ENCODE measurements around the gene GLIS1. TPM values are rescaled to one million over a fixed set of nuclear protein-coding genes. Genes with fewer than 3 reads are reported as not detected.
A peak's percentile ranks its signal among the peaks of the same experiment; 100 is the strongest.
"Not testable (repeated sequence)": the region's sequence is repeated elsewhere in the genome, so short reads cannot be mapped to it uniquely, and the experiment has no call there.

The GLIS1 gene
- total and polyA plus RNA-seq, 2 of the 8 experiments (the other 6 are each of a cell fraction or from before 2014, with no cell fraction given) = 0.15 to 0.22 TPM

DNA sequence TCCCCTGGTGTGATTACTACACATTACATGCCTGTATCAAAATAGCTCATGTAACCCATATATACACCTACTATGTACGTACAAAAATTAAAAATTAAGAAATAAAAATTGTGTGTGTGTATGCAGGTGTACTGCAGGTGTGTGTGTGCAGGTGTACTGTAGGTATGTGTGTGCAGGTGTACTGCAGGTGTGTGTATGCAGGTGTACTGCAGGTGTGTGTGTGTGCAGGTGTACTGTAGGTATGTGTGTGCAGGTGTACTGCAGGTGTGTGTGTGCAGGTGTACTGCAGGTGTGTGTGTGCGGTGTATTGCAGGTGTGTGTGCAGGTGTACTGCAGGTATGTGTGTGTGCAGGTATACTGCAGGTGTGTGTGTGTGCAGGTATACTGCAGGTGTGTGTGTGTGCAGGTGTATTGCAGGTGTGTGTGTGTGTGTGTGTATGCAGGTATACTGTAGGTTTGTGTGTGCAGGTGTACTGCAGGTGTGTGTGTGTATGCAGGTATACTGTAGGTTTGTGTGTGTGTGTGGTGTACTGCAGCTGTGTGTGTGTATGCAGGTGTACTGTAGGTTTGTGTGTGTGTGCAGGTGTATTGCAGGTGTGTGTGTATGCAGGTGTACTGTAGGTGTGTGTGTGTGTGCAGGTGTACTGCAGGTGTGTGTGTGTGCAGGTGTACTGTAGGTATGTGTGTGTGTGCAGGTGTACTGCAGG is 183.2 kb downstream of the GLIS1 start:
- H3K79me1 ChIP-seq (ENCODE audit: low read depth, low read length); H2AK5ac ChIP-seq (ENCODE audit: low read depth, low read length); H4K5ac ChIP-seq (ENCODE audit: insufficient read length, low read depth, low read length); H3K23me2 ChIP-seq (ENCODE audit: low read depth, low read length); H2AFZ ChIP-seq (ENCODE audit: low read length); H3K9ac ChIP-seq (replicated peaks in 1 of 4; ENCODE audit: extremely low read depth in 1 of 4, low read depth in 3 of 4, low read length in 3 of 4); H2BK15ac ChIP-seq (ENCODE audit: low read length); H3K4me2 ChIP-seq (ENCODE audit: insufficient read depth in 1 of 2, low read depth in 2 of 2, low read length in 2 of 2); H3K27me3 ChIP-seq (replicated peaks in 1 of 4; ENCODE audit: control insufficient read depth in 3 of 4, extremely low read depth in 1 of 4, insufficient read depth in 3 of 4, low read length in 3 of 4); H4K8ac ChIP-seq (ENCODE audit: extremely low read depth, insufficient read depth, low read length); H2BK5ac ChIP-seq (ENCODE audit: low read depth, low read length); H3K14ac ChIP-seq (ENCODE audit: insufficient read length); H2BK120ac ChIP-seq (replicated peaks; ENCODE audit: low read depth, low read length); H4K20me1 ChIP-seq (replicated peaks in 1 of 2; ENCODE audit: control insufficient read depth in 1 of 2, insufficient read depth in 2 of 2, low read length in 2 of 2); H2BK20ac ChIP-seq (ENCODE audit: low read length); H3K23ac ChIP-seq (ENCODE audit: insufficient read length); DNase-seq (ENCODE audit: low read depth in 1 of 2, low spot score in 2 of 2); H3K79me2 ChIP-seq (ENCODE audit: control insufficient read depth in 1 of 2, insufficient read depth in 2 of 2, low read length in 2 of 2); H3K4me3 ChIP-seq (ENCODE audit: extremely low read depth in 1 of 4, insufficient read depth in 2 of 4, low read depth in 3 of 4, low read length in 4 of 4); H3K36me3 ChIP-seq (ENCODE audit: control insufficient read depth in 2 of 4, insufficient read depth in 4 of 4, low read length in 3 of 4); POLR2A ChIA-PET (ENCODE audit: partially characterized antibody); H3K56ac ChIP-seq (replicated peaks; ENCODE audit: insufficient read length, low read depth, low read length); FAIRE-seq; H3K27ac ChIP-seq (ENCODE audit: low read depth, low read length); H3K4ac ChIP-seq (replicated peaks; ENCODE audit: insufficient read length, low read depth, low read length); H4K91ac ChIP-seq (replicated peaks; ENCODE audit: insufficient read length, low read length); H3K18ac ChIP-seq (ENCODE audit: extremely low read depth, low read length); H3K9me3 ChIP-seq (ENCODE audit: insufficient read depth in 2 of 2, low read depth in 1 of 2, low read length in 1 of 2): not testable (repeated sequence)
- CTCF ChIA-PET (ENCODE audit: partially characterized antibody) = interaction anchor here (0.7 to 1.7 kb wide), 4 partner anchors 17 to 300 kb away, joined by 3 to 10 read pairs (median 4); no protein-coding TSS in a partner anchor
- Histone ChIP-seq H3K4me1 (replicated peaks in 1 of 4; ENCODE audit: control insufficient read depth in 3 of 4, insufficient read depth in 4 of 4, low read length in 3 of 4) (peaks cover 6 to 26% (median 18%) of the 10 kb centered on the region in 4 experiments), H2BK12ac (ENCODE audit: low read depth, low read length) (peak overlapping the region; percentile 27; the same call in 1 of the 2 replicates)
- WGBS, 2 experiments (ENCODE audit: extremely low coverage in 1 of 2, insufficient coverage in 1 of 2, insufficient read length in 1 of 2, insufficient replicate concordance in 2 of 2, low coverage in 1 of 2, low lambda C conversion rate in 2 of 2, missing lambda C conversion rate in 1 of 2) = 94% methylated on average over 2 of the region's 2 CpGs; no CpG with 5 or more reads in 1 of the 2 experiments

Data from H1 (cell line).